Measurements from ENCODE around the gene NRL. TPM values are rescaled to one million over a fixed set of nuclear protein-coding genes. Genes with fewer than 3 reads are reported as not detected.

Gene NRL
- total RNA-seq, 3 donors from 2014 or later (not counting 1 experiment from before 2014, with no cell fraction given) = 0.78 to 3.3 (median 2.8) TPM

GRCh38 chr14:24080888-24081738 lies 33.6 kb downstream of the NRL start:
- Mint-ChIP-seq H3K27ac (peak overlapping the region in 1 of 2 donors; percentile 38), H3K4me3 (peak overlapping the region; percentile 82), H3K36me3 (no peaks in the 10 kb centered on the region), H3K9me3 (no peaks in the 10 kb centered on the region), H3K27me3 (ENCODE audit: low read depth in 2 of 2) (no peaks in the 10 kb centered on the region), H3K4me1 (peaks cover 14 to 20% of the 10 kb centered on the region in 2 donors)
- intact Hi-C loops (cut with micrococcal nuclease) = no loop called here
- no peak for TF ChIP-seq CTCF (IDR thresholded peaks at IDR 0.05)
- under 1% methylated on average over 73 of the region's 74 CpGs for WGBS (ENCODE audit: insufficient coverage)
- H3K4me1 ChIP-seq (ENCODE audit: control insufficient read depth, insufficient read depth, low read length) = peaks cover 15% of the 10 kb centered on the region
- DNase-seq = peak; percentile 36 to 72
- H3K9me3 ChIP-seq (ENCODE audit: control insufficient read depth, insufficient read depth, low read length) = no peaks in the 10 kb centered on the region
- H3K27ac ChIP-seq (ENCODE audit: low read length) = peak overlapping the region; percentile 8
- H3K36me3 ChIP-seq (ENCODE audit: control insufficient read depth, insufficient read depth, low read length) = no peaks in the 10 kb centered on the region
- ATAC-seq = peak; percentile 82 to 86 (median 83)
- peak overlapping the region; percentile 55 for H3K4me3 ChIP-seq (ENCODE audit: low read length)
- H3K27me3 ChIP-seq (ENCODE audit: control insufficient read depth, insufficient read depth, low read length) = no peaks in the 10 kb centered on the region

- Mint-ChIP-seq H3K36me3 (no peaks in the 10 kb centered on the region), H3K9me3 (no peaks in the 10 kb centered on the region), H3K27ac (no peak overlapping the region), H3K4me1 (peaks cover 14 to 20% of the 10 kb centered on the region in 2 donors), H3K27me3 (ENCODE audit: low read depth in 2 of 2) (no peaks in the 10 kb centered on the region), H3K4me3 (peak overlapping the region; percentile 31)
- TF ChIP-seq CTCF (IDR thresholded peaks at IDR 0.05) = no peak
- H3K36me3 ChIP-seq (ENCODE audit: control insufficient read depth, insufficient read depth, low read length) = no peaks in the 10 kb centered on the region
- no peak overlapping the region for H3K4me3 ChIP-seq (ENCODE audit: low read length)
- intact Hi-C loops (cut with micrococcal nuclease) = no loop called here
- no peak overlapping the region for H3K27ac ChIP-seq (ENCODE audit: low read length)
- peaks cover 19% of the 10 kb centered on the region for H3K4me1 ChIP-seq (ENCODE audit: control insufficient read depth, insufficient read depth, low read length)
- no peak for ATAC-seq
- no peak for DNase-seq
- 79% methylated on average over 6 of the region's 6 CpGs for WGBS (ENCODE audit: insufficient coverage)
- no peaks in the 10 kb centered on the region for H3K27me3 ChIP-seq (ENCODE audit: control insufficient read depth, insufficient read depth, low read length)
- no peaks in the 10 kb centered on the region for H3K9me3 ChIP-seq (ENCODE audit: control insufficient read depth, insufficient read depth, low read length)
Measured at GRCh38 chr14:24080142-24080530, 34.6 kb downstream of the NRL start.

GRCh38 chr14:24079491-24080141 lies 35.1 kb downstream of the NRL start:
- Mint-ChIP-seq H3K9me3 (no peaks in the 10 kb centered on the region), H3K27me3 (ENCODE audit: low read depth in 2 of 2) (no peaks in the 10 kb centered on the region), H3K4me3 (no peak overlapping the region), H3K4me1 (peaks cover 14 to 20% of the 10 kb centered on the region in 2 donors), H3K27ac (no peak overlapping the region), H3K36me3 (no peaks in the 10 kb centered on the region)
- Histone ChIP-seq H3K4me1 (ENCODE audit: control insufficient read depth, insufficient read depth, low read length) (peaks cover 19% of the 10 kb centered on the region), H3K27ac (ENCODE audit: low read length) (no peak overlapping the region), H3K36me3 (ENCODE audit: control insufficient read depth, insufficient read depth, low read length) (no peaks in the 10 kb centered on the region), H3K9me3 (ENCODE audit: control insufficient read depth, insufficient read depth, low read length) (no peaks in the 10 kb centered on the region), H3K4me3 (ENCODE audit: low read length) (no peak overlapping the region), H3K27me3 (ENCODE audit: control insufficient read depth, insufficient read depth, low read length) (no peaks in the 10 kb centered on the region)
- DNase-seq (no peak), ATAC-seq (no peak)
- TF ChIP-seq CTCF (IDR thresholded peaks at IDR 0.05) = no peak
- WGBS (ENCODE audit: insufficient coverage) = 91% methylated on average over 8 of the region's 9 CpGs
- intact Hi-C loops (cut with micrococcal nuclease) = no loop called here

All from natural killer cell (primary cell).